ENCODE data around the gene SARDH.

- no peak for TF ChIP-seq CTCF (IDR thresholded peaks at IDR 0.05)
- TF ChIP-seq POLR2A (IDR thresholded peaks at IDR 0.05), result no peak
These were observed 36.6 kb upstream of the SARDH start for GRCh38 chr9:133774799-133775198.
